OCI-M2 (cell line): ENCODE results near the gene GPR132.
A peak's percentile ranks its signal among the peaks of the same experiment; 100 is the strongest.
"Not testable (repeated sequence)": the region's sequence is repeated elsewhere in the genome, so short reads cannot be mapped to it uniquely, and the experiment has no call there.

ENCODE experiments used
- DNase-seq: peaks from one replicate; lab custom pipeline; 2025; ENCODE audit not compliant: unreplicated experiment; lab: John Stamatoyannopoulos, UW

The GPR132 gene

DNA sequence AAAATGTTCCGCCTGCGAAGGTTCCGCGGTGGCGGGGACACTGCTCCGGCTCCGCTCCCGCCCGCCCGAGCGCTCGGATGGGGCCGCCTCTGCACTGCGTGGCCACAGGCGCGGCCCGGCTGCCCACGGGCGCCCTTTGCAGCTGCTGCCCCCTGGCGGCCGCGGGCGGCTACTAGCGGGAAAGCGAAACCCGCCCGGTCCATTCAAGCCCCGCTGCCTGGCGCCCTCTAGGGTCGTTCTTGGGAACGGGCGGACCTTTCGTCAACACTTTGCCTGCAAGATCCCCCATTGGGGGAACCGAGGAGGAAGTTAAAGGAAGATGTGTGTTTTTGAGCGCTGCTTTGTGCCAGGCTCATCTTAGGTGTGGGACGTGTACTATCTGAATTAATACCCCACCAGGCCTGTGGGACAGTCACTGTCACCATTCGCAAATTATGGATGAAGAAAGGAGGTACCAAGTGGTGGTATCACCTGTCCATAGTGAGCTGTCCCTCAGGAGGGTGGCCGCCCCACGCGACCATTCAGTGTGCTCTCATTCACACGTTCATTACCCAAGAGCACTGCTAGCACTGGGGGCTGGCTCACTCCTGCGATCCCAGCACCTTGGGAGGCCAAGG, 19.4 kb downstream of the GPR132 start:
- DNase-seq: peak; percentile 70

DNA sequence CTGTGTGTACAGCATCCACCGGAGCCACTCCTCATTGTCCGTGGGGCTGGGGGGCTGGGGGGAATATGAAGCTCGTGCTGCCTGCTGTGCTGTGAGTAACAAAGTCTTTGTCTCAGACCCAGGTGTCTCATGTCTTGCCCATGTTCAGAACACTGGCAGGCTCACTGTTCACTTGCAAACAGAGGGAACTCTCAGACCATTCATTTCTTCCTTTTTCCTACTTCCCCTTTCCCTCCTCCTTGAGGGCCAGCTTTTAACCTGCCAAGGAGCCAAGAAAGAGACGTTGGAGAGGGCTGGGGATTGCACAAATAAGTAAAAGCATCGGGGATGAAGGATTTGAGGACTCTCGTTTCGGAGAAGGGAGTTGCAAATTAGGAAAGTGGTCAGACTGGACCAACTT, 21.6 kb downstream of the GPR132 start:
- no peak for DNase-seq

DNA sequence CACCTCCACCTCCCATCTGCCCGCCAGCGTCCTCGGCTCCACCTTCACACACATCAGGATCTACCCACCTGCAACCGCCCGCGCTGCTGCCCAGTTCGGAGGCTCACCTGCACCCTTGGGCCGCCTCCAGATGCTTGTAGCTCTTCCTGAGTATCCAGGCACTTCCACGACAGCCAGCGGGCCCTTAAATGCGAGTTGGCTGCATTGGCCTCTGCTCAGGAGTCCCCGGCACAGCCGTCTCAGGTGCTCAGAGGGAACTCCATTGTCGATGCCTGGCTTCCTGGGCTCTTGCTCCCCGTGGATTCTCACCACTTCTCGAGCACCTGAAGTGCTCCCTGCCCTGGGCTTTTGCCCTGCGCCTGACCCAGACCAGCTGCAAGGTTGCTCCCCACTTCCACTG, 22.4 kb downstream of the GPR132 start:
- no peak for DNase-seq

DNA sequence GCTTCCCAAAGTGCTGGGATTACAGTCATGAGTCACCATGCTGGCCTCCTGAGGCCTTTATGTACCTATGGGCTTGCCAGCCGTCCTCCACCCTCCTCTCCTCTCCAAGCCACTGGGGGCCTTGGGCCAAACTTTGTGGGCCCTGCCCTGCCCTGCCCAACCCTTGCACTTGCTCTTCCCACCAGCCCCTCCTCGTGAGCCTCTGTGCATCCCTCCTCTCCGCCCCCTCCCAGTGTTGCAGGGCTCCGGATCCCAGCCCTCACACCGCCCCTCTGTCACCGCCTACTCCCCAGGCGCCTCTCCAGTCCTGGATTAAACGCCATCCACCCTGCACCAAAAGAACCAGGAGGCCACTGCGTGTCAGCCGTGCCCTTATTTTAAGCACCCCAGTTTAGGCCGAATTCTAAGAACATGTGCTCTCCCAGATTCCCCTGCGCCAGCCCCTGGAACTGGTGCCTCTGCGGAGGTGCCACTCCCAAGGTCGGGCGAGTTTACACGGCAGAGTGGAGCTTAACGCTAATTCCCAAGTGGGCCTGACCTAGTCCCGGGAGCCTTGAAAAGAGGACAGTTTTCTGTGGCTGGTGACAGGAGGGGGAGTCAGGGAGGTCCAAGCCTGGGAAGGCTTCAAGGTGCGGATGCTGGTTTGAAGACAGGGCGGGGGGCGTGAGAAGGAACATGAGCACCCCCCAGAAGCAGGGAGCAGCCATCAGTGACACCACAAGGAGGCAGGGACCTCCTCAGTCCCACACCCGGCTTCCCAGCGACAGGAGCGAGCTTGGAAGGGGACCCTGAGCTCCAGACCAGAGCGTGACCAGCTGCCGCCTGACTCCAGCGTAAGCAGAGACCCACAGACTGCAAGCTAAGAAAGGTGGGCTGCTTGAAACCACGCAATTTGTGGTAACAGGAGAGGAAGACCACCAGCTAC, 23.1 kb downstream of the GPR132 start:
- no peak for DNase-seq

DNA sequence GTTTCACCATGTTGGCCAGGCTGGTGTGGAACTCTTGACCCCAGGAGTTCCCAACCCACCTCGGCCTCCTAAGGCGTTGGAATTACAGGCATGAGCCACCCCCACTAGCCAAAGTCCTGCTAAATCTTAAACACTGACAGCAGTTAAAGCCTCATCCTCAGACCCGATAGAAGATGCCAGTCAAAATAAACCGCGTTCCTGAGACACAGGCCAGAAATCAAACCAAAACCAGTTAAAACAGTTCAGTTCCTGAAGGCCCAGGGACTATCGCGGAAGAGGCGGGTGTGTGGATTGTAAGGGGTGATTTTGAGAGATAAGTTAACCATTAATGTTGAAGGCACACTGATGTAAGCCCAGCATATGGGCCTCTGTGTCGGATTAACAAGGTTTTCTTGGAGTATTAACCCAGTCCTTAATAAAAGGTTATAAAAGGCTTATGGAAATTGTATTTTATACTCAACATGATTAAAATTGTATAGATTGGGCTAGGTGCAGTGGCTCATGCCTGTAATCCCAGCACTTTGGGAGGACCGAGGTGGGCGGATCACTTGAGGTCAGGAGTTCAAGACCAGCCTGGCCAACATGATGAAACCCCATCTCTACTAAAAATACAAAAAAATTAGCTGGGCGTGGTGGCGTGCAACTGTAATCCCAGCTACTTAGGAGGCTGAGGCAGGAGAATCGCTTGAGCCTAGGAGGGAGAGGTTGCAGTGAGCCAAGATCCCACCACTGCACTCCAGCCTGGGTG, 25.6 kb downstream of the GPR132 start:
- no peak for DNase-seq

DNA sequence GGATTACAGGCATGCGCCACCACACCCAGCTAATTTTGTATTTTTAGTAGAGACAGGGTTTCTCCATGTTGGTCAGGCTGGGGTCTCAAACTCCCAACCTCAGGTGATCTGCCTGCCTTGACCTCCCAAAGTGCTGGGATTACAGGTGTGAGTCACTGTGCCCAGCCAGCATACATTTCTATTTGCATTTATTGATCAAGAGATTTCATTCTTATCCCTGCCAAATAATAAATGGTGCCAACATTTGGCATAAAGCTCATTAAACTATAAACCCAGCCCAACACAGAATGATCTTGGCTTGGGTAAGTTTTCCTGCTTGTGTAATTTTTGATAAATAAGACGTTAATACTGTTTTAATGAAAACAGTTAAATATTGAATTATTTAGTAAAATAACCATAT, 29.6 kb downstream of the GPR132 start:
- not testable (repeated sequence) for DNase-seq

DNA sequence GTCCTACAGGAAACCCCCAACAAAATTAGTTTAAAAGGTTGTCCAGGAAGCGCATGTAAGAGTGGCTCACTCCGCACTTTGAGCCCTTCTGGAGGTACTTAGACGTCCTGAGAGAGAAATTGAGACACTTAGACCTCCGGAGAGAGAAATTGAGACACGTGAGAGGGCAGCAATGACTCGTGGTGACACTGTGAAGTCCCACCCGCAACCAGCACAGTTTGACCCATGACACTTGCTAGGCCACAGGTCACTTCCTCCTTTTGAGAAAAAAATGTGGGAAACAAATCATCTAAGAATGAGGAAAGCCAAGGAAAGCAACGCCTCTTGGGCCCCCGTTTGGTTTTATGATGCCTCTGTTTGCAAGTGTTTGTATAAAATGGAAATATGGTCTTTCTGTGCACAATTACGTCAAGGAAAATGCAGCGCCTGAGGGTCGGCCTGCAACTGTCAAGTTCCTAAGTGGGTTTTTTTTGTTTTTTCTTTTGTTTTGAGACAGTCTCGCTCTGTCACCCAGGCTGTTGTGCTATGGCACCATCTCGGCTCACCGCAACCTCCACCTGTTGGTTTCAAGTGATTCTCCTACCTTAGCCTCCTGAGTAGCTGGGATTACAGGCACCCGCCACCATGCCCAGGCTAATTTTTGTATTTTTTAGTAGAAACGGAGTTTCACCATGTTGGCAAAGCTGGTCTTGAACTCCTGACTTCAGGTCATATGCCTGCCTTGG, 30.8 kb downstream of the GPR132 start:
- no peak for DNase-seq

DNA sequence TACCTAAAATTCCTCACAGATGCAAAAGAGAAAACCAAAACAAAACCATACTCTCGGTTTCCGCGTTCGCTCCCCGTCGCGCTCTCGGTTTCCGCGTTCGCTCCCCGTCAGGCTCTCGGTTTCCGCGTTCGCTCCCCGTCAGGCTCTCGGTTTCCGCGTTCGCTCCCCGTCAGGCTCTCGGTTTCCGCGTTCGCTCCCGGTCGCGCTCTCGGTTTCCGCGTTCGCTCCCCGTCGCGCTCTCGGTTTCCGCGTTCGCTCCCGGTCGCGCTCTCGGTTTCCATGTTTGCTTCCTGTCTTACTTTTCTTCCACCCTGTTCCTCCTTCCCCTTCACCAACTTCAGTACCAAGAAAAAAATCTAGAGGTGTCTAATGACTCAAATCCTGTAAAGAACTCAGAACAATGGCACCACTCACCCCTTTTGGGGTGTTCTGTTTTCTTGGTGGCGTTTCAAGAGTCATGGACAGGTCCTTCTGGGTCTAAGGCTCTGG, 31.8 kb downstream of the GPR132 start:
- not testable (repeated sequence) for DNase-seq

DNA sequence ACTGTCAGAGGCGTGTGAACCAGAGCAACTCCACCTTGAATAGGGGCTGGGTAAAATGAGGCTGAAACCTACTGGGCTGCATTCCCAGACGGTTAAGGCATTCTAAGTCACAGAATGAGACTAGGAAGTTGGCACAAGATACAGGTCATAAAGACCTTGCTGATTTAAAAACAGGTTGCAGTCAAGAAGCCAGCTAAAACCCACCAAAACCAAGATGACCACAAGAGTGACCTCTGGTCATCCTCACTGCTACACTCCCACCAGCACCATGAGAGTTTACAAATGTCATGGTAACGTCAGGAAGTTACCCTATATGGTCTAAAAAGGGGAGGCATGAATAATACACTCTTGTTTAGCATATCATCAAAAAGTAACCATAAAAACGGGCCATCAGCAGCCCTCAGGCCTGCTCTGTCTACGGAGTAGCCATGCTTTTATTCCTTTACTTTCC, 32.8 kb downstream of the GPR132 start:
- DNase-seq: not testable (repeated sequence)

DNA sequence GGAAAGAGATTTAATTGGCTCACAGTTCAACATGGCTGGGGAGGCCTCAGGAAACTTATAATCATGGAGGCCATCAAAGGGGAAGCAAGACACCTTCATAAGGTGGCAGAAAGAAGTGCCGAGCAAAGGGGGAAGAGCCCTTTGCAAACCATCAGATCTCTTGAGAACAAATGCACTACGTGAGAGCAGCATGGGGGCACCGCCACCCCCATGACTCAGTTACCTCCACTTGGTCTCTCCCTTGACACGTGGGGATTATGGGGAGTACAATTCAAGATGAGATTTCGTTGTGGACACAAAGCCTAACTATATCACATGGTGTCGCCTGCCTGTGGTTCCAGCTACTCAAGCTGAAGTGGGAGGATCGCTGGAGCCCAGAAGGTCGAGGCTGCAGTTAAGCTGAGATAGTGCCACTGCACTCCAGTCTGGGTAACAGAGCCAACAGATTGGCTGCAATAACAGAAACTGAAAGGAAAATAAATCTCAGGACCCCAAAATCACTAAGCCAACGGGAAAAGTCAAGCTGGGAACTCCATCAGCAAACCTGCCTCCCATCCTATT, 34.3 kb downstream of the GPR132 start:
- no peak for DNase-seq

DNA sequence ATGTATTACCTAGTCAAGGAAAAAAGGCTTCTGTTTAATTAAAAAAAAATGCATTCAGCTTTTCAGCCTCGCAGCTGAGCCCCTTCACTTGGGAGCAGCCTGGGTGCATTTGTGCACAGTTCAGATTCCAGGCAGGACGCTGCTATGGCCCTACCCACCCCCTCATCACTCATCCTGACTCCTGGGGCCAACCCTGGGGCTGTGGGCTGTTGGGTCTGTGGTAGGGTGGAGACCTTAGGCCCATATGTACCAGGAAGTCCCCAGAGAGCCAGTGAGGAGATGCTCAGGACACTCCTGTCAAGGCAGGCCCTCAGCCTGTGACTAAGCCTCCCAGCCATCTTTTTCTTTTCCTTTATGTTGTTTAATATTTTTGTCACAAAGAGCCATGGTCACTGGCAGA, 35.0 kb downstream of the GPR132 start:
- no peak for DNase-seq

DNA sequence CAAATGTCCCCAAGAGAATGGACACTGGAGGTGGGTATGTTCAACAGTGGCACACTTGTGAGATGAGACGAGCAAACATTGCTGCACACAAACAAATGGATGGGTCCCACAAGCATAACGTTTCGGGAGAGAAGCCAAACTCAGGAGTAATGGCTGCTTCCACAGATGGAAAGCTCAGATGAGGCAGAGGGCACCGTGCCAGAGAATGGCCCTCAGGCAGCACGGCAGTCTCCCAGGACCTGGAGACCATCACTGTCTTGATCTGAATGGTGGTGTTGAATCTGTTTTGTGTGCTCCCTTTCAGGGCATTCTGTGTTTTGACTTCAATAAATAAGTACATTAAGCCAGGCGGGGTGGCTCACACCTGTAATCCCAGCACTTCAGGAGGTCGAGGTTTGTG, 35.8 kb downstream of the GPR132 start:
- no peak for DNase-seq

DNA sequence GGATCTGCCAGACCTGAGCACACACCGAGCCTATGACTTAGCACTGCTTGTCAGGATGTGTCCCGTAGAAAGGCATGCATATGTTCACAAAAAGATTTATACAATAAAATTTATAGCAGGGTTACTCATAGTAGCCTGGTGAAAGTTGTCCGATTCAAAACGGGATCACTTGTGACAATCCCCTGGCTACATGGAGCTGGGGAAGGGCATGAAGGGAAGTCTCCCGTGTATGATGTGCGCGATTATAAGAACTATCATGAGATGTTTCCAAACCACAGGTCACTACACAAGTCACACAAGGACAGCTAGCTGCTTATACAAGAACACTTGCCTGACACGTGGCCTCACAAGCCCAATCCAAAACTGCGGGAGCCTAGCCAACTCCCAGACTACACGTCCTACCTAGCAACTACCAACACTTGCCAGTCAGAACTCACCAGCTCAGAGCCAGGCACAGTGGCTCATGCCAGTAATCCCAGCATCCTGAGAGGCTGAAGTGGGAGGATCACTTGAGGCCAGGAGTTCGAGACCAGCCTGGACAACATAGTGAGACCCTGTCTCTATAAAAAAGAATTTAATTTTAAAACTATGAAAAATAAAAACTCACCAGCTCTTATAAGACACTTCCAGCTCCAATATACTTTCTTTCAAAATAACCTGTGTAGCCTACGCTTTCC, 36.8 kb downstream of the GPR132 start:
- DNase-seq: no peak

DNA sequence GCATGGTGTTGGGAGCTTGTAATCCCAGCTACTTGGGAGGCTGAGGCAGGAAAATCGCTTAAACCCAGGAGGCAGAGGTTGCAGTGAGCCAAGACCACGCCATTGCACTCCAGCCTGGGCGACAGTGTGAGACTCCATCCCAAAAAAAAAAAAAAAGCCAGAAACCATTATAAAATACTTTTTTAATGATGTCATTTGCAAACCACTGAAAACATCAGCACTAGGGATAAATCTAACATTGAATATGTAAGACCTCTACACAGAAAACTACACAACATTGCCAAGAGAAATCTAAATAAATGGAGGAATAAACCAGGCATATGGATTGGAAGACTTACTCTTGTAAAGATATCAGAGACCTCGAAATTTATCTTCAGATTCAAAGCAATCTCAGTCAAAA, 37.5 kb downstream of the GPR132 start:
- DNase-seq: not testable (repeated sequence)

DNA sequence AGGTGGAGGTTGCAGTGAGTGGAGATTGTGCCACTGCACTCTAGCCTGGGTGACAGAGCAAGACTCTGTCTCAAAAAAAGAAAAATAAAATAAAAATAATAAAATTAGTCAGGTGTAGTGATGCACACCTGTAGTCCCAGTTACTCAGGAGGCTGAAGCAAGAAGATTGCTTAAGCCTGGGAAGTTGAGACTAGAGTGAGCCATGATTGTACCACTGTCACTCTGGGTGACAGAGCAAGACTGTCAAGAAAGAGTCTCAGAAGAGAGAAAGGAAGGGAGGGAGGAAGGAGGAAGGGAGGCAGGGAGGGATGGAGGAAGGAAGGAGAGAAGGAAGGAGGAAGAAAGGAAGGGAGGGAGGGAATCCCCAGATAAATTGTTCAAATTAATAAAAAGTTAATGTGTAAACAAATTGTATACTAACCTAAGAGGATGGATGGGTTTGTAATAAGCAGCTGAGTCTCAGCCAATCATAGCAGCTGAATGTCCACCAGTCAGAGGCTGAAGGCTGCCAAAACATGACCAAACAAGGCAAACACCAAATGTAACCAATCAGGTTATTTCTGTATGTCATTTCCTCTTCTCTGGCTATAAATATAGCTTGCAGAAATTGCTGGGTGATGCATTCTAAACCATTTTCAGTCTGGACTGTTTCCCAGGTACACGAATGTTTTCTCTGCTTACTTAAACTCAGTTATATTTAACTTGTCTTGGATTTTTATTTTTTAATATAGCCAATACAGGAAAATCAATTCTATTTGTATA, 38.2 kb downstream of the GPR132 start:
- DNase-seq: no peak

DNA sequence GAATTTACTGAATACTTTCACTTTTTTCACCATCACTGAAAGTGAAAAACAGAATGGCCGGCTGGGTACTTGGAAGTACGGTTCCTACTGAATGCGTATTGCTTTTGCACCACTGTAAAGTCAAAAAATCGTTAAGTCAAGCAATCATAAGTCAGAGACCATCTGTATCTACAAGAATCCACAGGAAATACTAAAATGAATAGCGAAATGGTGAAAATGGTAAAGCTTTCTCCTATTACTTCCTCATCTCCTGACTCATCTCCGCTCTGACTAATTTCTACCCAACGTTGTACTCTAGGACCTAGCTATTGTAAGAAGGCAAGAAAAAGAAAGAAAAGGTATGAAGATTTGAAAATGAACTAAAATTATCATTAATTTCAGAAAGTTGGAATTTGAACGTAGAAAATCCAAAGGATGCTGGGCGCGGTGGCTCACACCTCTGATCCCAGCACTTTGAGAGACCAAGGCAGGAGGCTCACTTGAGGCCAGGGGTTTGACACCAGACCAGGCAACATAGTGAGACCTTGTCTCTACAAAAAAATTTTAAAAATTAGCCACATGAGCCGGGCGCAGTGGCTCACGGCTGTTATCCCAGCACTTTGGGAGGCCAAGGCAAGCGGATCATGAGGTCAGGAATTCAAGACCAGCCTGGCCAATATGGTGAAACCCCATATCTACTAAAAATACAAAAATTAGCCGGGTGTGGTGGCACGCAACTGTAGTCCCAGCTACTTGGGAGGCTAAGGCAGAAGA, 39.0 kb downstream of the GPR132 start:
- DNase-seq: no peak

DNA sequence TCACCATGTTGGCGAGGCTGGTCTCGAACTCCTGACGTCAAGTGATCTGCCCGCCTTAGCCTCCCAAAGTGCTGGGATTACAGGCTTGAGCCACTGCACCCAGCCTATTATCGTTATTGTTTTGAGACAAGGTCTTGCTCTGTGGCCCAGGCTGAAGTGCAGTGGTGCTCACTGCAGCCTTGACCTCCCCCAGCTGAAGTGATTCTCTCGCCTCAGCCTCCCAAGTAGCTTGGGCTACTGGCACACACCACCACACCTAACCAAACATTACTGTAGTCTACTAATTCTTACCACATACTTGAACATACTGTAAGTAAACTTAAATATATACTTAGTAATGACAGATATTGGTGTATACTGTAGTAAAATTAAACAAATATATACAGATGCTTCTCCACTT, 39.8 kb downstream of the GPR132 start:
- no peak for DNase-seq

DNA sequence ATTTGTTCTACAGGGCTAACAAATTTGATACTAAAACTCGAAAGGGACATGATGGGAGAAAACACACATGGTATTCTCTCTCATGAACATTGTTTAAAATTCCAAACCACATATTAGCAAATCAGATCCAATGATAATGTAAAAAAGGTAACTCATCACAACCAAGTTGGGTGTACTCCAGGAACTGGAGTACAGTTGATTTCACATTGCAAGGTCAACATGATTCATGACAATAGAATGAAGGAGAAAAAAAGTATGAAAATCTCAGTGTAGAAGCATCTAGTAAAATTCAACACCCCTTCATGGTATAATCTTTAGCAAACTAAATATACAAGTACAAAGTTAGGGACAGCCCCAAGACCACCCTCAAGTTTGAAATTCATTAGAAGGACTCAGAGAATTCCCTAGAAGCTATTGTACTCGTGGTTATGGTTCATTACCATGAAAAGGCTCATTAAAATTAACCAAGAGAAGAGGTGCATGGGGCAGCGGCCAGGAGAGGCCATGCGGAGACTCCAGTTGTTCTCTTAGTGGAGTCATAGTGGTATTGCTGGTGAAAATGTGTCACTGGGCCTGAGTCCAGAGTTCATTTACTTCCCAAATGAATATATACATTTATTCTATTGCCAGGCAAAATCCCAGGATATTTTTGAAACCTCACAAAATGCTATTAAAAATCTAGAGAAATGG, 41.3 kb downstream of the GPR132 start:
- no peak for DNase-seq
